Endodermal cell (in vitro differentiated cells): ENCODE results near the gene CLOCK. TPM values are rescaled to one million over a fixed set of nuclear protein-coding genes. Genes with fewer than 3 reads are reported as not detected.

Experiments used
- DNase-seq: peaks from one replicate; pipeline ENCODE4 v3.0.0-alpha.2; 2017
- H3K27ac ChIP-seq: 2 replicates; pipeline ENCODE4 v1.5.1; 2013; ENCODE audit warnings: mild to moderate bottlenecking, low read depth, low read length, moderate library complexity
- H3K27me3 ChIP-seq: 2 replicates; pipeline ENCODE4 v1.6.1; 2013; ENCODE audit warnings: mild to moderate bottlenecking, low read length, moderate library complexity; ENCODE audit not compliant: insufficient read depth, control insufficient read depth, poor library complexity, severe bottlenecking
- H3K36me3 ChIP-seq: 2 replicates; pipeline ENCODE4 v1.7.0; 2013; ENCODE audit warnings: mild to moderate bottlenecking, low read length, moderate library complexity; ENCODE audit not compliant: control insufficient read depth, insufficient read depth
- H3K4me1 ChIP-seq: one replicate; pipeline ENCODE4 v1.7.0; 2013; ENCODE audit warnings: low read length; ENCODE audit not compliant: control insufficient read depth, insufficient read depth
- H3K4me3 ChIP-seq: 2 replicates; pipeline ENCODE4 v1.5.1; 2013; ENCODE audit warnings: mild to moderate bottlenecking, low read length, moderate library complexity
- H3K9ac ChIP-seq: 2 replicates; pipeline ENCODE4 v1.6.1; 2013; ENCODE audit warnings: mild to moderate bottlenecking, low read length, moderate library complexity; ENCODE audit not compliant: poor library complexity, severe bottlenecking; ENCODE audit errors: extremely low read depth
- H3K9me3 ChIP-seq: 2 replicates; pipeline ENCODE4 v1.6.1; 2013; ENCODE audit warnings: mild to moderate bottlenecking, low read length, moderate library complexity; ENCODE audit not compliant: control insufficient read depth
- H3K27ac Mint-ChIP-seq: 2 replicates; pipeline ENCODE4 v1.8.0; 2020; ENCODE audit warnings: mixed read lengths
- H3K27me3 Mint-ChIP-seq: 2 replicates; pipeline ENCODE4 v1.8.0; 2021; ENCODE audit warnings: mild to moderate bottlenecking, mixed read lengths; ENCODE audit not compliant: insufficient read depth
- H3K36me3 Mint-ChIP-seq: 2 replicates; pipeline ENCODE4 v1.8.0; 2020; ENCODE audit warnings: low read depth, mixed read lengths
- H3K4me1 Mint-ChIP-seq: 2 replicates; pipeline ENCODE4 v1.8.0; 2020; ENCODE audit warnings: mixed read lengths
- H3K4me3 Mint-ChIP-seq: 2 replicates; pipeline ENCODE4 v1.8.0; 2020; ENCODE audit warnings: mild to moderate bottlenecking, moderate library complexity, mixed read lengths
- H3K9me3 Mint-ChIP-seq: 2 replicates; pipeline ENCODE4 v1.8.0; 2020; ENCODE audit warnings: mild to moderate bottlenecking, mixed read lengths
- CTCF ChIP-seq: fragments of 200-600 bp; sonication (generic); conservative IDR thresholded peaks from 2 replicates; pipeline ENCODE4 v1.5.0; 2021; ENCODE audit warnings: antibody characterized with exemption, mild to moderate bottlenecking
- WGBS, 2 experiments: methylation state at CpG; one replicate each; pipeline versions ENCODE4 v1.1.5 to v1.1.7; 2013; ENCODE audit warnings: missing lambda C conversion rate in 2 of 2, mixed read lengths in 1 of 2; ENCODE audit not compliant: insufficient coverage in 1 of 2, insufficient read length in 1 of 2; 5-methylcytosine and 5-hydroxymethylcytosine counted together
- total RNA-seq, 2 donors: library from RNA; stranded (reverse); fragmentation: NEBNext Ultra II Directional in 1 of 2; extraction: Animal tissue kit (Norgen Biotek cat#: 25700) in 1 of 2; gene quantifications; 2 replicates in 1 of 2; 3 replicates in 1 of 2; pipeline ENCODE4 v1.2.1, GENCODE V29; 2021

The CLOCK gene
- total RNA-seq, 2 donors from 2014 or later: 22.9 to 25.1 TPM

- Histone ChIP-seq H3K9ac (no peak overlapping the region), H3K27ac (no peak overlapping the region), H3K36me3 (peaks cover 54% of the 10 kb centered on the region), H3K4me3 (no peak overlapping the region), H3K27me3 (no peaks in the 10 kb centered on the region), H3K4me1 (no peaks in the 10 kb centered on the region), H3K9me3 (peaks cover 25% of the 10 kb centered on the region)
- peaks cover 35% of the 10 kb centered on the region for H3K36me3 Mint-ChIP-seq
- peaks cover 9% of the 10 kb centered on the region for H3K4me1 Mint-ChIP-seq
- H3K27ac Mint-ChIP-seq: no peak overlapping the region
- 86 to 96% methylated on average over 3 to 6 of the region's 6 CpGs for WGBS, 2 experiments
- no peak overlapping the region for H3K4me3 Mint-ChIP-seq
- TF ChIP-seq CTCF: no peak
- H3K27me3 Mint-ChIP-seq: no peaks in the 10 kb centered on the region
- peaks cover 14% of the 10 kb centered on the region for H3K9me3 Mint-ChIP-seq
- no peak for DNase-seq
These were observed 71.1 kb downstream of the CLOCK start for GRCh38 chr4:55475394-55476243.

GRCh38 chr4:55469979-55470378, 76.7 kb downstream of the CLOCK start:
- Histone ChIP-seq H3K9ac (no peak overlapping the region), H3K4me3 (no peak overlapping the region), H3K9me3 (peaks cover 12% of the 10 kb centered on the region), H3K27ac (no peak overlapping the region), H3K27me3 (no peaks in the 10 kb centered on the region), H3K36me3 (peaks cover 81% of the 10 kb centered on the region), H3K4me1 (no peaks in the 10 kb centered on the region)
- no peaks in the 10 kb centered on the region for H3K27me3 Mint-ChIP-seq
- H3K9me3 Mint-ChIP-seq: peaks cover 9% of the 10 kb centered on the region
- H3K36me3 Mint-ChIP-seq: peaks cover 44% of the 10 kb centered on the region
- no peak for TF ChIP-seq CTCF
- DNase-seq: no peak
- H3K4me1 Mint-ChIP-seq: no peaks in the 10 kb centered on the region
- H3K4me3 Mint-ChIP-seq: no peak overlapping the region
- no peak overlapping the region for H3K27ac Mint-ChIP-seq
- WGBS, 2 experiments: 86% methylated on average over 1 of the region's 1 CpG; no CpG with 5 or more reads in 1 of the 2 experiments

DNA sequence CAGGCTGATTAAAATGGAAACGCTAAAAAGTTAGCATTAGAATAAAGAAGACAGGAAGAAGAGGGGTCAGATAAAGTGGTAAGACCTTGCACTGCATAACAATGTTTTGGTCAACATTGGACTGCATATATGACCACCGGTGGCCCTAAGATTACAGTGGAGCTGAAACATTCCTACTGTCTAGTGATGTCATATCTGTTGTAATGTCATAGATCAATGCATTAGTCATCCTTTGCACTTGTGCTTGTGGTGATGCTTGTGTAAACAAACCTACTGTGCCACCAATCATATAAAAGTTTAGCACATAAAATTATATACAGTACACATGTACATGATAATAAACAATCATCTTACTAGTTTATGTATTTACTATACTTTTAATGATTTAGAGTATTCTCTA, 78.0 kb downstream of the CLOCK start:
- Histone ChIP-seq H3K9me3 (no peaks in the 10 kb centered on the region), H3K27ac (no peak overlapping the region), H3K4me1 (no peaks in the 10 kb centered on the region), H3K4me3 (no peak overlapping the region), H3K36me3 (peaks cover 81% of the 10 kb centered on the region), H3K9ac (no peak overlapping the region), H3K27me3 (no peaks in the 10 kb centered on the region)
- H3K4me1 Mint-ChIP-seq: no peaks in the 10 kb centered on the region
- H3K4me3 Mint-ChIP-seq: no peak overlapping the region
- no peak overlapping the region for H3K27ac Mint-ChIP-seq
- no peak for DNase-seq
- no peak for TF ChIP-seq CTCF
- no peaks in the 10 kb centered on the region for H3K27me3 Mint-ChIP-seq
- H3K36me3 Mint-ChIP-seq: peaks cover 31% of the 10 kb centered on the region
- H3K9me3 Mint-ChIP-seq: no peaks in the 10 kb centered on the region
- WGBS, 2 experiments: 80 to 83% methylated on average over 1 to 2 of the region's 2 CpGs
